Measurements from ENCODE around the gene SNF8. TPM values are rescaled to one million over a fixed set of nuclear protein-coding genes. Genes with fewer than 3 reads are reported as not detected.
A peak's percentile ranks its signal among the peaks of the same experiment; 100 is the strongest.
"Not testable (repeated sequence)": the region's sequence is repeated elsewhere in the genome, so short reads cannot be mapped to it uniquely, and the experiment has no call there.

Gene SNF8
- total RNA-seq, 1 experiment from 2014 or later: 371 TPM

GRCh38 chr17:48951572-48951971, 6.9 kb upstream of the SNF8 start:
- H3K36me3 ChIP-seq (ENCODE audit: control insufficient read depth, insufficient read depth, low read length): no peaks in the 10 kb centered on the region
- no peaks in the 10 kb centered on the region for H3K27me3 ChIP-seq (ENCODE audit: control insufficient read depth, insufficient read depth, low read length)
- ChIA-PET POLR2A (interaction anchor here (0.6 kb wide), 1 partner anchor 53 kb away, joined by 10 read pairs; no protein-coding TSS in a partner anchor), CTCF (interaction anchor here (0.7 kb wide), 1 partner anchor 242 kb away, joined by 3 read pairs; no protein-coding TSS in a partner anchor)
- peaks cover 13% of the 10 kb centered on the region for H3K4me1 ChIP-seq (ENCODE audit: control insufficient read depth, insufficient read depth, low read length)
- BruUV-seq (replicated peaks): no TSS peak
- TF ChIP-seq POLR2AphosphoS5 (IDR thresholded peaks at IDR 0.05; ENCODE audit: low read depth, low read length) (no peak), SIN3A (IDR thresholded peaks at IDR 0.05; ENCODE audit: borderline replicate concordance, insufficient read depth, low read depth, low read length) (no peak), TCF7L2 (IDR thresholded peaks at IDR 0.05; ENCODE audit: low read depth, low read length) (no peak), REST (IDR thresholded peaks at IDR 0.05; ENCODE audit: insufficient read depth in 1 of 2, low read depth in 2 of 2, low read length in 1 of 2) (no peak)
- TF ChIP-seq, protein P1, sequence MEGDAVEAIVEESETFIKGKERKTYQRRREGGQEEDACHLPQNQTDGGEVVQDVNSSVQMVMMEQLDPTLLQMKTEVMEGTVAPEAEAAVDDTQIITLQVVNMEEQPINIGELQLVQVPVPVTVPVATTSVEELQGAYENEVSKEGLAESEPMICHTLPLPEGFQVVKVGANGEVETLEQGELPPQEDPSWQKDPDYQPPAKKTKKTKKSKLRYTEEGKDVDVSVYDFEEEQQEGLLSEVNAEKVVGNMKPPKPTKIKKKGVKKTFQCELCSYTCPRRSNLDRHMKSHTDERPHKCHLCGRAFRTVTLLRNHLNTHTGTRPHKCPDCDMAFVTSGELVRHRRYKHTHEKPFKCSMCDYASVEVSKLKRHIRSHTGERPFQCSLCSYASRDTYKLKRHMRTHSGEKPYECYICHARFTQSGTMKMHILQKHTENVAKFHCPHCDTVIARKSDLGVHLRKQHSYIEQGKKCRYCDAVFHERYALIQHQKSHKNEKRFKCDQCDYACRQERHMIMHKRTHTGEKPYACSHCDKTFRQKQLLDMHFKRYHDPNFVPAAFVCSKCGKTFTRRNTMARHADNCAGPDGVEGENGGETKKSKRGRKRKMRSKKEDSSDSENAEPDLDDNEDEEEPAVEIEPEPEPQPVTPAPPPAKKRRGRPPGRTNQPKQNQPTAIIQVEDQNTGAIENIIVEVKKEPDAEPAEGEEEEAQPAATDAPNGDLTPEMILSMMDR (IDR thresholded peaks at IDR 0.05): no peak
- intact Hi-C loops (cut with micrococcal nuclease; ENCODE audit: unreplicated experiment): loop anchor here (5.0 kb wide), 1 partner anchor 46 kb away; the partner anchor contains the start of gene IGF2BP1
- DNase-seq (ENCODE audit: low read depth, low spot score): no peak
- ATAC-seq: no peak
- H3K27ac ChIP-seq (ENCODE audit: low read length): no peak overlapping the region
- no peaks in the 10 kb centered on the region for H3K9me3 ChIP-seq (ENCODE audit: control insufficient read depth, insufficient read depth, low read depth, low read length)
- no peak overlapping the region for H3K4me3 ChIP-seq (ENCODE audit: low read depth in 2 of 2, low read length in 2 of 2)
- in situ Hi-C loops (cut with HindIII; ENCODE audit: low pct_unique_long_range_greater_than_20kb, low sequenced_read_pairs): no loop called here

DNA sequence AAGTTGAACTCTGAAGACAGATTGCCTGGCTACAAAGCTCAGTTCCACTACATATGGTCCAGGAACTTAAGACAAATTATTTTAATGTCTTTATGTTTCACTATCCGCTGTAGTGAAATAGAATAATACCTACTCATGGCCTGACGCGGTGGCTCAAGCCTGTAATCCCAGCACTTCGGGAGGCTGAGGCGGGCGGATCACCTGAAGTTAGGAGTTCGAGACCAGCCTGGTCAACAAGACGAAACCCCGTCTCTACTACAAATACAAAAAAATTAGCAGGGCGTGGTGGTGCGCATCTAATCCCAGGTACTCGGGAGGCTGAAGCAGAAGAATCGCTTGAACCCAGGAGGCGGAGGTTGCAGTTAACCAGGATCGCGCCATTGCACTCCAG, 614 bp upstream of the SNF8 start:
- in situ Hi-C loops (cut with HindIII; ENCODE audit: low pct_unique_long_range_greater_than_20kb, low sequenced_read_pairs); H3K27me3 ChIP-seq (ENCODE audit: control insufficient read depth, insufficient read depth, low read length); H3K9me3 ChIP-seq (ENCODE audit: control insufficient read depth, insufficient read depth, low read depth, low read length); H3K36me3 ChIP-seq (ENCODE audit: control insufficient read depth, insufficient read depth, low read length); ATAC-seq; DNase-seq (ENCODE audit: low read depth, low spot score): not testable (repeated sequence)
- Histone ChIP-seq H3K4me3 (ENCODE audit: low read depth in 2 of 2, low read length in 2 of 2) (peak overlapping the region; percentile 60 to 100), H3K4me1 (ENCODE audit: control insufficient read depth, insufficient read depth, low read length) (peaks cover 10% of the 10 kb centered on the region), H3K27ac (ENCODE audit: low read length) (peak overlapping the region; percentile 98)
- POLR2A ChIA-PET: interaction anchor here (0.6 to 1.2 kb wide), 3 partner anchors 17 to 71 kb away, joined by 3 read pairs; no protein-coding TSS in a partner anchor
- BruUV-seq (replicated peaks): TSS peak; percentile 99
- intact Hi-C loops (cut with micrococcal nuclease; ENCODE audit: unreplicated experiment): loop anchor here (2.0 kb wide), 1 partner anchor 28 kb away; no protein-coding TSS in a partner anchor
- CTCF ChIA-PET: interaction anchor here (0.5 to 1.6 kb wide), 2 partner anchors 12 to 87 kb away, joined by 6 to 9 read pairs; no protein-coding TSS in a partner anchor

DNA sequence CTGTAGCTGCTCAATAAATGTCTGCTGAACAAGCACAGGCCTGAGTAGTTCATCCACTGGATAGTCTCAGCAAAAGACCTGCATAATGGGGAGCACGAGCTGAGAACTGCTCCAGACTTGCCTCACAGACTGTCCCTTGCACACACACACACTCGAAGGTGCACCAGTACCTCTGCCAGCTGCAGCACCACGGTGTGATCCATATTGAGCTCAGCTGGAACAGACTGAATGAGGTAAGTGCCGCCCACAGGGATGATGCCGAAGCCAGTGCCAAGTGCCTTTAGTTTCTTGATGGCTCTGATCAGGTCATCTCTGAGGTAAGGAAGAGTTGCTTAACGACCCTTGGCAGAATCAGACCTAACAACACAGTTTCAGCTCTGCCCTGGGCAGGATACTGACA, 11.6 kb downstream of the SNF8 start:
- DNase-seq (ENCODE audit: low read depth, low spot score) (no peak), ATAC-seq (peak; percentile 15; the same call in 1 of the 2 replicates)
- TF ChIP-seq SIN3A (IDR thresholded peaks at IDR 0.05; ENCODE audit: borderline replicate concordance, insufficient read depth, low read depth, low read length): no peak
- no peak for TF ChIP-seq POLR2AphosphoS5 (IDR thresholded peaks at IDR 0.05; ENCODE audit: low read depth, low read length)
- TF ChIP-seq, protein P1 (IDR thresholded peaks at IDR 0.05): no peak
- TF ChIP-seq REST (IDR thresholded peaks at IDR 0.05; ENCODE audit: insufficient read depth in 1 of 2, low read depth in 2 of 2, low read length in 1 of 2): no peak
- no peak for TF ChIP-seq TCF7L2 (IDR thresholded peaks at IDR 0.05; ENCODE audit: low read depth, low read length)
- H3K27me3 ChIP-seq (ENCODE audit: control insufficient read depth, insufficient read depth, low read length): no peaks in the 10 kb centered on the region
- BruUV-seq (replicated peaks): no TSS peak
- peaks cover 44% of the 10 kb centered on the region for H3K36me3 ChIP-seq (ENCODE audit: control insufficient read depth, insufficient read depth, low read length)
- POLR2A ChIA-PET: interaction anchor here (0.5 to 0.6 kb wide), 2 partner anchors 32 to 47 kb away, joined by 3 to 8 read pairs; no protein-coding TSS in a partner anchor
- no peak overlapping the region for H3K27ac ChIP-seq (ENCODE audit: low read length)
- no peaks in the 10 kb centered on the region for H3K9me3 ChIP-seq (ENCODE audit: control insufficient read depth, insufficient read depth, low read depth, low read length)
- CTCF ChIA-PET: interaction anchor here (0.6 to 1.7 kb wide), 2 partner anchors 98 to 100 kb away, joined by 4 to 6 read pairs; no protein-coding TSS in a partner anchor
- H3K4me1 ChIP-seq (ENCODE audit: control insufficient read depth, insufficient read depth, low read length): peaks cover 9% of the 10 kb centered on the region
- in situ Hi-C loops (cut with HindIII; ENCODE audit: low pct_unique_long_range_greater_than_20kb, low sequenced_read_pairs): no loop called here
- H3K4me3 ChIP-seq (ENCODE audit: low read depth in 2 of 2, low read length in 2 of 2): no peak overlapping the region
- intact Hi-C loops (cut with micrococcal nuclease; ENCODE audit: unreplicated experiment): loop anchor here (5.0 kb wide), 1 partner anchor 99 kb away; no protein-coding TSS in a partner anchor
